ENCODE results near the gene NFATC2. TPM values are rescaled to one million over a fixed set of nuclear protein-coding genes. Genes with fewer than 3 reads are reported as not detected.

The NFATC2 gene
- total RNA-seq, 2 donors from 2014 or later = 4.3 to 8.4 TPM

GRCh38 chr20:51376111-51376510, 166.4 kb downstream of the NFATC2 start:
- no peaks in the 10 kb centered on the region for H3K27me3 ChIP-seq (replicated peaks; ENCODE audit: insufficient read depth)
- H3K4me3 ChIP-seq = no peak overlapping the region
- intact Hi-C loops (cut with DNase I) = no loop called here
- no peak for TF ChIP-seq POLR2A (IDR thresholded peaks at IDR 0.05)
- TF ChIP-seq POLR2AphosphoS5 (IDR thresholded peaks at IDR 0.05) = no peak
- TF ChIP-seq CTCF (IDR thresholded peaks at IDR 0.05) = no peak
- 57% methylated on average over 4 of the region's 4 CpGs for WGBS
- H3K9me3 ChIP-seq = no peaks in the 10 kb centered on the region
- H3K27ac ChIP-seq = no peak overlapping the region
- no peak for DNase-seq (ENCODE audit: low spot score)
- no peaks in the 10 kb centered on the region for H3K36me3 ChIP-seq
- no peaks in the 10 kb centered on the region for H3K4me1 ChIP-seq (replicated peaks)

- intact Hi-C loops (cut with DNase I) = no loop called here
- 84% methylated on average over 8 of the region's 8 CpGs for WGBS
- no peaks in the 10 kb centered on the region for H3K4me1 ChIP-seq (replicated peaks)
These were observed 167.0 kb downstream of the NFATC2 start for GRCh38 chr20:51375561-51375960.

GRCh38 chr20:51374961-51375360, 167.6 kb downstream of the NFATC2 start:
- no peak for DNase-seq (ENCODE audit: low spot score)
- intact Hi-C loops (cut with DNase I) = no loop called here
- H3K9me3 ChIP-seq = no peaks in the 10 kb centered on the region
- no peak for TF ChIP-seq POLR2A (IDR thresholded peaks at IDR 0.05)
- no peak for TF ChIP-seq CTCF (IDR thresholded peaks at IDR 0.05)
- TF ChIP-seq POLR2AphosphoS5 (IDR thresholded peaks at IDR 0.05) = no peak
- no peak overlapping the region for H3K4me3 ChIP-seq
- 97% methylated on average over 8 of the region's 9 CpGs for WGBS
- no peak overlapping the region for H3K27ac ChIP-seq
- no peaks in the 10 kb centered on the region for H3K4me1 ChIP-seq (replicated peaks)
- H3K27me3 ChIP-seq (replicated peaks; ENCODE audit: insufficient read depth) = no peaks in the 10 kb centered on the region
- H3K36me3 ChIP-seq = no peaks in the 10 kb centered on the region

More at GRCh38 chr20:51375561-51375960, 167.0 kb downstream of the NFATC2 start:
- Histone ChIP-seq H3K36me3 (no peaks in the 10 kb centered on the region), H3K27me3 (replicated peaks; ENCODE audit: insufficient read depth) (no peaks in the 10 kb centered on the region), H3K4me3 (no peak overlapping the region), H3K27ac (no peak overlapping the region), H3K9me3 (no peaks in the 10 kb centered on the region)
- TF ChIP-seq POLR2A (IDR thresholded peaks at IDR 0.05) (no peak), POLR2AphosphoS5 (IDR thresholded peaks at IDR 0.05) (no peak), CTCF (IDR thresholded peaks at IDR 0.05) (no peak)
- DNase-seq (ENCODE audit: low spot score) = no peak

GRCh38 chr20:51374456-51374830, 168.1 kb downstream of the NFATC2 start:
- Histone ChIP-seq H3K9me3 (no peaks in the 10 kb centered on the region), H3K4me1 (replicated peaks) (no peaks in the 10 kb centered on the region), H3K27me3 (replicated peaks; ENCODE audit: insufficient read depth) (no peaks in the 10 kb centered on the region), H3K4me3 (no peak overlapping the region), H3K27ac (no peak overlapping the region), H3K36me3 (no peaks in the 10 kb centered on the region)
- intact Hi-C loops (cut with DNase I) = no loop called here
- WGBS = 87% methylated on average over 4 of the region's 4 CpGs
- DNase-seq (ENCODE audit: low spot score) = no peak
- TF ChIP-seq CTCF (IDR thresholded peaks at IDR 0.05) (no peak), POLR2A (IDR thresholded peaks at IDR 0.05) (no peak), POLR2AphosphoS5 (IDR thresholded peaks at IDR 0.05) (no peak)

- no peak for DNase-seq (ENCODE audit: low spot score)
- intact Hi-C loops (cut with DNase I) = no loop called here
- no peak overlapping the region for H3K27ac ChIP-seq
- no peaks in the 10 kb centered on the region for H3K4me1 ChIP-seq (replicated peaks)
- TF ChIP-seq POLR2AphosphoS5 (IDR thresholded peaks at IDR 0.05) (no peak), POLR2A (IDR thresholded peaks at IDR 0.05) (no peak), CTCF (IDR thresholded peaks at IDR 0.05) (no peak)
- H3K9me3 ChIP-seq = no peaks in the 10 kb centered on the region
- no peaks in the 10 kb centered on the region for H3K36me3 ChIP-seq
- 68% methylated on average over 12 of the region's 12 CpGs for WGBS
- H3K4me3 ChIP-seq = no peak overlapping the region
- no peaks in the 10 kb centered on the region for H3K27me3 ChIP-seq (replicated peaks; ENCODE audit: insufficient read depth)
These were observed 168.6 kb downstream of the NFATC2 start for GRCh38 chr20:51373713-51374455.
